WTC11 (cell line): ENCODE data around the gene MED12L. TPM values are rescaled to one million over a fixed set of nuclear protein-coding genes. Genes with fewer than 3 reads are reported as not detected.

ENCODE experiments used
- ATAC-seq: fragments of 200-7000 bp; cut with Tn5 transposase; 2 replicates; pipeline ENCODE4 v1.10.0; 2021; ENCODE audit warnings: mild to moderate bottlenecking, moderate library complexity
- CTCF ChIA-PET: fragments of 300-600 bp; sonication (Branson Sonifier 250); formaldehyde crosslinking; loops from one replicate; lab custom pipeline; 2021; ENCODE audit warnings: antibody characterized with exemption; lab: Charles Lee
- POLR2A ChIA-PET: fragments of 350-600 bp; sonication (Branson Sonifier 250); formaldehyde crosslinking; loops from one replicate; lab custom pipeline; 2021; ENCODE audit warnings: antibody characterized with exemption; lab: Charles Lee
- DNase-seq: peaks from one replicate; pipeline ENCODE4 v3.0.0; 2021; ENCODE audit warnings: low spot score
- H3K27ac Mint-ChIP-seq: 2 replicates; pipeline ENCODE4 v1.8.0; 2021; ENCODE audit warnings: mixed read lengths
- H3K27me3 Mint-ChIP-seq: 2 replicates; pipeline ENCODE4 v1.8.0; 2021; ENCODE audit warnings: low read depth, mild to moderate bottlenecking, moderate library complexity, mixed read lengths
- H3K36me3 Mint-ChIP-seq: 2 replicates; pipeline ENCODE4 v1.8.0; 2021; ENCODE audit warnings: mixed read lengths
- H3K4me1 Mint-ChIP-seq: 2 replicates; pipeline ENCODE4 v1.8.0; 2022; ENCODE audit warnings: mixed read lengths
- H3K4me3 Mint-ChIP-seq: 2 replicates; pipeline ENCODE4 v1.8.0; 2021; ENCODE audit warnings: mild to moderate bottlenecking, moderate library complexity, mixed read lengths
- H3K9me3 Mint-ChIP-seq: 2 replicates; pipeline ENCODE4 v1.8.0; 2021; ENCODE audit warnings: mixed read lengths
- ATF1 ChIP-seq: sonication (generic); formaldehyde crosslinking; IDR thresholded peaks from 2 replicates; pipeline ENCODE4 v1.8.1; 2023; ENCODE audit warnings: mild to moderate bottlenecking, moderate library complexity, missing genetic modification reagents
- CBFB ChIP-seq: sonication (generic); formaldehyde crosslinking; IDR thresholded peaks from 2 replicates; pipeline ENCODE4 v1.8.1; 2022; ENCODE audit warnings: mild to moderate bottlenecking, low read depth, missing genetic modification reagents
- ELF4 ChIP-seq: sonication (generic); formaldehyde crosslinking; IDR thresholded peaks from 2 replicates; pipeline ENCODE4 v1.8.1; 2022; ENCODE audit warnings: low read depth, mild to moderate bottlenecking, moderate library complexity, missing genetic modification reagents
- EMX1 ChIP-seq: fragments of 250-450 bp; sonication (Bioruptor Pico); IDR thresholded peaks from 2 replicates; pipeline ENCODE4 v1.8.0; 2021; ENCODE audit warnings: mild to moderate bottlenecking
- GRHL2 ChIP-seq: fragments of 250-450 bp; sonication (Bioruptor Pico); IDR thresholded peaks from 2 replicates; pipeline ENCODE4 v1.8.0; 2022; ENCODE audit warnings: mild to moderate bottlenecking, moderate library complexity; ENCODE audit not compliant: insufficient replicate concordance, severe bottlenecking
- IRF1 ChIP-seq: sonication (generic); formaldehyde crosslinking; IDR thresholded peaks from 2 replicates; pipeline ENCODE4 v1.8.0; 2023; ENCODE audit warnings: missing genetic modification reagents
- IRF2 ChIP-seq: sonication (generic); formaldehyde crosslinking; IDR thresholded peaks from 2 replicates; pipeline ENCODE4 v1.8.0; 2022; ENCODE audit warnings: low read depth, missing genetic modification reagents, borderline replicate concordance
- JAZF1 ChIP-seq: fragments of 250-450 bp; sonication (Bioruptor Pico); IDR thresholded peaks from 2 replicates; pipeline ENCODE4 v1.9.0; 2021; ENCODE audit warnings: moderate library complexity, mild to moderate bottlenecking, inconsistent platforms
- KAT7 ChIP-seq: sonication (generic); formaldehyde crosslinking; IDR thresholded peaks from 2 replicates; pipeline ENCODE4 v1.8.1; 2023; ENCODE audit warnings: missing genetic modification reagents, mild to moderate bottlenecking, borderline replicate concordance
- MYBL2 ChIP-seq: sonication (generic); formaldehyde crosslinking; IDR thresholded peaks from 2 replicates; pipeline ENCODE4 v1.8.1; 2023; ENCODE audit warnings: mild to moderate bottlenecking, moderate library complexity, missing genetic modification reagents
- NFYB ChIP-seq: sonication (generic); formaldehyde crosslinking; conservative IDR thresholded peaks from 2 replicates; pipeline ENCODE4 v1.8.0; 2022; ENCODE audit warnings: low read depth, missing genetic modification reagents
- NR1H2 ChIP-seq: sonication (generic); formaldehyde crosslinking; IDR thresholded peaks from 2 replicates; pipeline ENCODE4 v1.9.0; 2021; ENCODE audit warnings: mild to moderate bottlenecking, moderate library complexity, missing genetic modification reagents
- TCF7 ChIP-seq: sonication (generic); formaldehyde crosslinking; IDR thresholded peaks from 2 replicates; pipeline ENCODE4 v1.8.0; 2022; ENCODE audit warnings: mild to moderate bottlenecking, low read depth, missing genetic modification reagents, moderate library complexity
- USF2 ChIP-seq: sonication (generic); formaldehyde crosslinking; IDR thresholded peaks from 2 replicates; pipeline ENCODE4 v1.8.1; 2023; ENCODE audit warnings: mild to moderate bottlenecking, missing genetic modification reagents, moderate library complexity
- ZNF532 ChIP-seq: fragments of 250-450 bp; sonication (Bioruptor Pico); IDR thresholded peaks from 2 replicates; pipeline ENCODE4 v1.9.0; 2021; ENCODE audit warnings: mild to moderate bottlenecking, borderline replicate concordance
- total RNA-seq: library from RNA; stranded (reverse); gene quantifications from 3 replicates; pipeline ENCODE4 v1.2.3, GENCODE V29; 2021
- TF ChIP-seq, protein P1 (sequence below): sonication (generic); formaldehyde crosslinking; conservative IDR thresholded peaks from 2 replicates; pipeline ENCODE4 v1.8.1; 2023; ENCODE audit warnings: mild to moderate bottlenecking, low read depth, missing genetic modification reagents, moderate library complexity
- TF ChIP-seq, protein P2 (sequence below): sonication (generic); formaldehyde crosslinking; IDR thresholded peaks from 2 replicates; pipeline ENCODE4 v1.8.0; 2022; ENCODE audit warnings: mild to moderate bottlenecking, missing genetic modification reagents
- TF ChIP-seq, protein P3 (sequence below): fragments of 250-450 bp; sonication (Bioruptor Pico); IDR thresholded peaks from 2 replicates; pipeline ENCODE4 v1.9.0; 2021; ENCODE audit warnings: mild to moderate bottlenecking

MED12L gene
- total RNA-seq, 1 experiment from 2014 or later, result 27.4 TPM

GRCh38 chr3:151087648-151088047 lies 2.2 kb downstream of the MED12L start (continued):
- no peak for TF ChIP-seq EMX1

DNA sequence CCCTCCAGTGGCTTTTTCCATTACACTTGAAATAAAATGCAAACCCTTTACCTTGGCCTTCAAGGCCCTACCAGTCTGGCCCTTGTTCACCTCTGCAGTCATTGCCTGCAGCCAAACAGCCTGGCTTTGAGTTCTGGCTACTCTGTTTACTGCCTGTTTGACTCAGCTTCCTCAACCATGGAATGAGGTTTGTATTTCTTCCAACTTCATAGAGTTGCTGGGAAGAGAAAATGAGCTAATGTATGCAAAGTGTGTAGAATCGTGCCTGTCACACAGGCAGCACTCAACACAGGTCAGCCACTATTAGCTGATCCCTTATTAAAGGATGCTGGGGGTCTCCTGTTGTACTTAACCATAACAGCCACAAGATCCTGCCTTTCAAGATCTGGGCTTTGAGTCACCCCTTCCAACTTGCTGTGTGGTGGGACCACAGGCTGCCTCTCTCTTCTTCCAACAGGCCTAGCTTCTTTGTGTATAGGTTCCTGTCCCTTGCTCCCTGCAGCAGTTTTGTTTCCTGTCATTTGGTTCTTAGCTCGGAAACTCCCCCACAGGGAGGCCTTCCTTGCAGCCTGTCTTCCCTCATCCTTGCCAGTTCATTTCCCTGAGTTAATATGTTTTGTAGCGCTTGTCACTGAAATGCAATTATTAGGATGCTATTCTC lies 6.4 kb downstream of the MED12L start:
- POLR2A ChIA-PET, result no interaction called here
- DNase-seq (no peak), ATAC-seq (no peak)
- peaks cover 74% of the 10 kb centered on the region for H3K4me1 Mint-ChIP-seq
- CTCF ChIA-PET, result interaction anchor here (1.2 to 1.5 kb wide), 2 partner anchors 25 to 64 kb away, joined by 3 to 5 read pairs; no protein-coding TSS in a partner anchor
- H3K27me3 Mint-ChIP-seq, result no peaks in the 10 kb centered on the region
- no peak overlapping the region for H3K4me3 Mint-ChIP-seq
- peak overlapping the region; percentile 66 for H3K27ac Mint-ChIP-seq
- no peaks in the 10 kb centered on the region for H3K9me3 Mint-ChIP-seq
- no peaks in the 10 kb centered on the region for H3K36me3 Mint-ChIP-seq
- TF ChIP-seq IRF1 (CRISPR knock-in tag) (no peak), ATF1 (CRISPR knock-in tag) (no peak), ELF4 (no peak), USF2 (CRISPR knock-in tag) (no peak), MYBL2 (no peak)

DNA sequence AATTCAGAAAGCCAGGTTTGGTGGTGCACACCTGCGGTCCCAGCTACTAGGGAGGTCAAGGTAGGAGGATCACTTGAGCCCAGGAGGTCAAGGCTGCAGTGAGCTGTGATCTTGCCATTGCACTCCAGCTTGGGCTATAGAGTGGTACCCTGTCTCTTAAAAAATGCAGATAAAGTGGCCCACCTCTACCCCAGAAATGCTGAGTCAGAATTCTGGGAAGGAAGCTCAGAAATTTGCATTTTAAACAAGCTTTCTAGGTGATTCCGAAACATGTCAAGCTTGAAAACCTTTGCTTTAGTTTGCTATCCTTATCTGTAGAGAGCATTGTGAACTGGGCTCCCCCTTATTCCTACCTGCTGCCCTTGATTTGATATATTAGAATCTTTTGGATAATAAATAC lies 7.7 kb downstream of the MED12L start:
- DNase-seq, result no peak
- Mint-ChIP-seq H3K27me3 (no peaks in the 10 kb centered on the region), H3K36me3 (peaks cover 4% of the 10 kb centered on the region), H3K9me3 (peaks cover 6% of the 10 kb centered on the region), H3K4me3 (no peak overlapping the region), H3K4me1 (peaks cover 76% of the 10 kb centered on the region), H3K27ac (no peak overlapping the region)
- CTCF ChIA-PET, result interaction anchor here (1.0 kb wide), 1 partner anchor 53 kb away, joined by 5 read pairs; no protein-coding TSS in a partner anchor
- POLR2A ChIA-PET, result no interaction called here
- ATAC-seq, result no peak
- TF ChIP-seq TCF7 (CRISPR knock-in tag) (no peak), NR1H2 (no peak), ATF1 (CRISPR knock-in tag) (no peak), JAZF1 (CRISPR knock-in tag) (no peak), MYBL2 (no peak), ELF4 (no peak), ZNF532 (CRISPR knock-in tag) (no peak), NFYB (no peak), KAT7 (CRISPR knock-in tag) (no peak), GRHL2 (CRISPR knock-in tag) (no peak), CBFB (CRISPR knock-in tag) (no peak), IRF2 (CRISPR knock-in tag) (no peak)
- TF ChIP-seq, protein P1, sequence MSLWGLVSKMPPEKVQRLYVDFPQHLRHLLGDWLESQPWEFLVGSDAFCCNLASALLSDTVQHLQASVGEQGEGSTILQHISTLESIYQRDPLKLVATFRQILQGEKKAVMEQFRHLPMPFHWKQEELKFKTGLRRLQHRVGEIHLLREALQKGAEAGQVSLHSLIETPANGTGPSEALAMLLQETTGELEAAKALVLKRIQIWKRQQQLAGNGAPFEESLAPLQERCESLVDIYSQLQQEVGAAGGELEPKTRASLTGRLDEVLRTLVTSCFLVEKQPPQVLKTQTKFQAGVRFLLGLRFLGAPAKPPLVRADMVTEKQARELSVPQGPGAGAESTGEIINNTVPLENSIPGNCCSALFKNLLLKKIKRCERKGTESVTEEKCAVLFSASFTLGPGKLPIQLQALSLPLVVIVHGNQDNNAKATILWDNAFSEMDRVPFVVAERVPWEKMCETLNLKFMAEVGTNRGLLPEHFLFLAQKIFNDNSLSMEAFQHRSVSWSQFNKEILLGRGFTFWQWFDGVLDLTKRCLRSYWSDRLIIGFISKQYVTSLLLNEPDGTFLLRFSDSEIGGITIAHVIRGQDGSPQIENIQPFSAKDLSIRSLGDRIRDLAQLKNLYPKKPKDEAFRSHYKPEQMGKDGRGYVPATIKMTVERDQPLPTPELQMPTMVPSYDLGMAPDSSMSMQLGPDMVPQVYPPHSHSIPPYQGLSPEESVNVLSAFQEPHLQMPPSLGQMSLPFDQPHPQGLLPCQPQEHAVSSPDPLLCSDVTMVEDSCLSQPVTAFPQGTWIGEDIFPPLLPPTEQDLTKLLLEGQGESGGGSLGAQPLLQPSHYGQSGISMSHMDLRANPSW, result no peak
- TF ChIP-seq, protein P2, sequence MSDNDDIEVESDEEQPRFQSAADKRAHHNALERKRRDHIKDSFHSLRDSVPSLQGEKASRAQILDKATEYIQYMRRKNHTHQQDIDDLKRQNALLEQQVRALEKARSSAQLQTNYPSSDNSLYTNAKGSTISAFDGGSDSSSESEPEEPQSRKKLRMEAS (CRISPR knock-in tag), result no peak
- TF ChIP-seq, protein P3, sequence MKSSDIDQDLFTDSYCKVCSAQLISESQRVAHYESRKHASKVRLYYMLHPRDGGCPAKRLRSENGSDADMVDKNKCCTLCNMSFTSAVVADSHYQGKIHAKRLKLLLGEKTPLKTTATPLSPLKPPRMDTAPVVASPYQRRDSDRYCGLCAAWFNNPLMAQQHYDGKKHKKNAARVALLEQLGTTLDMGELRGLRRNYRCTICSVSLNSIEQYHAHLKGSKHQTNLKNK (CRISPR knock-in tag), result no peak
